IMR-90 (cell line): ENCODE data around the gene ZMYND10. TPM values are rescaled to one million over a fixed set of nuclear protein-coding genes. Genes with fewer than 3 reads are reported as not detected.

ENCODE experiments used
- ATAC-seq: fragments of 200-7000 bp; cut with Tn5 transposase; 2 replicates; pipeline ENCODE4 v1.9.1; 2020; ENCODE audit warnings: low read depth, mild to moderate bottlenecking, moderate library complexity
- BruUV-seq: library from RNA; stranded (reverse); fragments of 400-500 nt; replicated peaks from 2 replicates; lab custom pipeline; 2021; lab: Mats Ljungman, UMichigan
- CTCF ChIA-PET: fragments of 300-600 bp; formaldehyde crosslinking; extraction: SDS; loops from one replicate; lab custom pipeline; 2021; ENCODE audit warnings: antibody characterized with exemption; lab: Yijun Ruan, JAX
- POLR2A ChIA-PET: fragments of 300-600 bp; sonication (Branson Sonifier 250); formaldehyde crosslinking; loops from one replicate; lab custom pipeline; 2022; ENCODE audit warnings: antibody characterized with exemption; ENCODE audit not compliant: unreplicated experiment; lab: Charles Lee
- DNase-seq: peaks from one replicate; pipeline ENCODE4 v3.0.0; 2013
- H2AFZ ChIP-seq: replicated peaks from 2 replicates; pipeline ENCODE3; 2013; ENCODE audit warnings: low read length, mild to moderate bottlenecking; ENCODE audit not compliant: poor library complexity
- H2AK5ac ChIP-seq: 2 replicates; pipeline ENCODE4 v1.6.1; 2013; ENCODE audit warnings: low read depth, low read length, inconsistent platforms
- H2AK9ac ChIP-seq: replicated peaks from 2 replicates; pipeline ENCODE3; 2013; ENCODE audit warnings: mild to moderate bottlenecking, low read depth, low read length, moderate library complexity; ENCODE audit not compliant: poor library complexity
- H2BK120ac ChIP-seq: 2 replicates; pipeline ENCODE4 v1.6.1; 2013; ENCODE audit warnings: low read depth, low read length, inconsistent platforms
- H2BK15ac ChIP-seq: 3 replicates; pipeline ENCODE4 v1.6.1; 2013; ENCODE audit warnings: low read depth, low read length, inconsistent platforms
- H2BK20ac ChIP-seq: 2 replicates; pipeline ENCODE4 v1.6.1; 2013; ENCODE audit warnings: low read depth, mild to moderate bottlenecking, inconsistent platforms, low read length, moderate library complexity
- H2BK5ac ChIP-seq: 2 replicates; pipeline ENCODE4 v1.6.1; 2013; ENCODE audit warnings: mild to moderate bottlenecking, low read depth, low read length, inconsistent platforms; ENCODE audit not compliant: poor library complexity, severe bottlenecking
- H3K14ac ChIP-seq: replicated peaks from 2 replicates; pipeline ENCODE4 v1.6.1; 2013; ENCODE audit warnings: low read depth, low read length, inconsistent platforms
- H3K18ac ChIP-seq: 2 replicates; pipeline ENCODE4 v1.6.1; 2013; ENCODE audit warnings: low read depth, low read length, control low read depth
- H3K23ac ChIP-seq: 2 replicates; pipeline ENCODE4 v1.6.1; 2013; ENCODE audit warnings: low read depth, low read length, inconsistent platforms
- H3K27ac ChIP-seq: 2 replicates; pipeline ENCODE4 v1.5.1; 2013; ENCODE audit warnings: mild to moderate bottlenecking, control low read depth, low read length; ENCODE audit not compliant: insufficient read depth
- H3K27me3 ChIP-seq: 2 replicates; pipeline ENCODE4 v1.6.1; 2013; ENCODE audit warnings: low read length; ENCODE audit not compliant: control insufficient read depth, insufficient read depth
- H3K36me3 ChIP-seq: 2 replicates; pipeline ENCODE4 v1.6.1; 2013; ENCODE audit warnings: low read length, mixed read lengths; ENCODE audit not compliant: control insufficient read depth, insufficient read depth
- H3K4ac ChIP-seq: 2 replicates; pipeline ENCODE4 v1.6.1; 2013; ENCODE audit warnings: low read depth, low read length, inconsistent platforms
- H3K4me1 ChIP-seq: 2 replicates; pipeline ENCODE4 v1.6.1; 2013; ENCODE audit warnings: low read length, mixed read lengths; ENCODE audit not compliant: control insufficient read depth, insufficient read depth
- H3K4me2 ChIP-seq: 2 replicates; pipeline ENCODE4 v1.6.1; 2013; ENCODE audit warnings: low read depth, mild to moderate bottlenecking, control low read depth, low read length, moderate library complexity
- H3K4me3 ChIP-seq: 2 replicates; pipeline ENCODE4 v1.5.1; 2013; ENCODE audit warnings: low read depth, mild to moderate bottlenecking, control low read depth, low read length, moderate library complexity; ENCODE audit not compliant: insufficient read depth
- H3K56ac ChIP-seq: 2 replicates; pipeline ENCODE4 v1.6.1; 2013; ENCODE audit warnings: low read length, inconsistent platforms; ENCODE audit not compliant: insufficient read depth; ENCODE audit errors: extremely low read depth
- H3K79me1 ChIP-seq, 2 experiments: 2 replicates each; pipeline ENCODE4 v1.6.1; 2013; ENCODE audit warnings: low read length in 2 of 2, inconsistent platforms in 1 of 2, low read depth in 1 of 2
- H3K9ac ChIP-seq: 2 replicates; pipeline ENCODE4 v1.6.1; 2013; ENCODE audit warnings: low read depth, low read length, control low read depth
- H3K9me1 ChIP-seq: 2 replicates; pipeline ENCODE4 v1.6.1; 2013; ENCODE audit warnings: low read length, inconsistent platforms; ENCODE audit not compliant: insufficient read depth
- H3K9me3 ChIP-seq: 2 replicates; pipeline ENCODE4 v1.6.1; 2013; ENCODE audit warnings: low read length; ENCODE audit not compliant: control insufficient read depth, insufficient read depth
- H4K20me1 ChIP-seq: 2 replicates; pipeline ENCODE4 v1.6.1; 2013; ENCODE audit warnings: low read length, inconsistent platforms; ENCODE audit not compliant: insufficient read depth
- H4K5ac ChIP-seq: 2 replicates; pipeline ENCODE4 v1.6.1; 2013; ENCODE audit warnings: mild to moderate bottlenecking, low read depth, low read length, control low read depth
- H4K8ac ChIP-seq, 2 experiments: 2 replicates each; pipeline ENCODE4 v1.6.1; 2013; ENCODE audit warnings: low read depth in 2 of 2, low read length in 2 of 2, control low read depth in 1 of 2, inconsistent platforms in 1 of 2
- H4K91ac ChIP-seq: 2 replicates; pipeline ENCODE4 v1.6.1; 2013; ENCODE audit warnings: low read depth, low read length, inconsistent platforms; ENCODE audit not compliant: insufficient read depth
- MAFK ChIP-seq: IDR thresholded peaks from 2 replicates; pipeline ENCODE4 v1.6.1; 2012; ENCODE audit warnings: low read depth, low read length, improper control_type of control experiment
- MXI1 ChIP-seq: IDR thresholded peaks from 2 replicates; pipeline ENCODE4 v1.6.1; 2012; ENCODE audit warnings: low read depth, mild to moderate bottlenecking, low read length, moderate library complexity, borderline replicate concordance
- SMC3 ChIP-seq: fragments of 150-350 bp; IDR thresholded peaks from 2 replicates; pipeline ENCODE4 v1.6.1; 2016; ENCODE audit warnings: low read depth, mild to moderate bottlenecking, antibody characterized with exemption, low read length, moderate library complexity
- USF2 ChIP-seq: fragments of 150-350 bp; IDR thresholded peaks from 2 replicates; pipeline ENCODE4 v1.6.1; 2017; ENCODE audit warnings: mild to moderate bottlenecking, antibody characterized with exemption, low read length, low read depth
- WGBS, 2 experiments: methylation state at CpG; one replicate each; pipeline versions ENCODE4 v1.1.5 to v1.1.7; 2013; ENCODE audit warnings: missing lambda C conversion rate in 2 of 2; ENCODE audit not compliant: insufficient read length in 1 of 2; ENCODE audit errors: extremely low coverage in 2 of 2; 5-methylcytosine and 5-hydroxymethylcytosine counted together
- dilution Hi-C: fragments of 300-500 bp; cut with HindIII; formaldehyde crosslinking; loops from one replicate; pipeline ENCODE4 v1.14.3; 2018; ENCODE audit warnings: low sequenced_read_pairs; ENCODE audit not compliant: unreplicated experiment
- in situ Hi-C: fragments of 300-500 bp; cut with MboI; formaldehyde crosslinking; loops from 3 replicates; pipeline ENCODE4 v1.14.3; 2019; ENCODE audit warnings: low sequenced_read_pairs, inconsistent platforms, mixed read lengths
- intact Hi-C: fragments of 100-400 bp; cut with micrococcal nuclease; formaldehyde crosslinking; loops from 2 replicates; pipeline ENCODE4 v1.10.0; 2022
- polyA plus RNA-seq, 3 experiments: library from polyadenylated mRNA; depleted of rRNA; stranded (reverse); fragments of >200 nt; gene quantifications; 2 replicates each; pipeline ENCODE4 v1.2.3, GENCODE V29; 2012; ENCODE audit warnings: low replicate concordance in 1 of 3
- total RNA-seq: library from RNA; depleted of rRNA; stranded (reverse); fragments of >200 nt; gene quantifications from 2 replicates; pipeline ENCODE4 v1.2.3, GENCODE V29; 2012

The ZMYND10 gene
- total and polyA plus RNA-seq, 2 of the 4 experiments (the other 2 are of a cell fraction), result 1.1 to 1.4 TPM

- Histone ChIP-seq H2BK5ac (no peak overlapping the region), H4K5ac (no peak overlapping the region), H2AK9ac (no peak overlapping the region), H2BK20ac (no peak overlapping the region), H3K27me3 (no peaks in the 10 kb centered on the region), H2BK120ac (no peak overlapping the region), H3K56ac (no peak overlapping the region), H3K9me1 (peaks cover 12% of the 10 kb centered on the region), H4K20me1 (peaks cover 44% of the 10 kb centered on the region), H2AFZ (no peak overlapping the region), H3K4me2 (no peak overlapping the region), H3K23ac (no peak overlapping the region), H3K27ac (no peak overlapping the region), H3K4me3 (no peak overlapping the region), H3K4ac (no peak overlapping the region), H3K9ac (no peak overlapping the region), H3K14ac (no peak overlapping the region), H3K36me3 (peaks cover 36% of the 10 kb centered on the region), H3K18ac (no peak overlapping the region), H4K91ac (no peak overlapping the region), H3K79me1 (peaks cover 34 to 60% of the 10 kb centered on the region in 2 experiments), H2AK5ac (no peak overlapping the region), H3K4me1 (peaks cover 16% of the 10 kb centered on the region), H3K9me3 (no peaks in the 10 kb centered on the region), H2BK15ac (no peak overlapping the region), H4K8ac (no peak overlapping the region)
- ChIA-PET CTCF (no interaction called here), POLR2A (no interaction called here)
- ATAC-seq (no peak), DNase-seq (no peak)
- intact Hi-C loops (no loop called here), dilution Hi-C loops (no loop called here), in situ Hi-C loops (loop anchor here (25.0 kb wide), 3 partner anchors 1057 to 1832 kb away; partner anchors contain the start of genes ABHD14B, GPR62, MANF and PCBP4)
- TF ChIP-seq SMC3, result no peak
- no peak for TF ChIP-seq USF2
- TF ChIP-seq MAFK, result no peak
- no peak for TF ChIP-seq MXI1
- no TSS peak for BruUV-seq
- WGBS, 2 experiments, result no CpG with 5 or more reads among the region's 10 CpGs
Measured at GRCh38 chr3:50330330-50330729, 15.2 kb downstream of the ZMYND10 start.
